B cell (primary cell): ENCODE results near the gene STOX2. TPM values are rescaled to one million over a fixed set of nuclear protein-coding genes. Genes with fewer than 3 reads are reported as not detected.

Source experiments
- ATAC-seq: fragments of 200-7000 bp; cut with Tn5 transposase; one replicate; pipeline ENCODE4 v1.10.0; 2021; ENCODE audit warnings: low read depth, mild to moderate bottlenecking, moderate number of reproducible peaks, moderate library complexity
- CTCF ChIA-PET: fragments of 350-600 bp; sonication (Branson Sonifier 250); formaldehyde crosslinking; loops from one replicate; lab custom pipeline; 2021; ENCODE audit warnings: antibody characterized with exemption, inconsistent platforms; lab: Charles Lee
- POLR2A ChIA-PET: fragments of 350-600 bp; sonication (Branson Sonifier 250); formaldehyde crosslinking; loops from one replicate; lab custom pipeline; 2021; ENCODE audit warnings: antibody characterized with exemption; lab: Charles Lee
- DNase-seq: peaks from one replicate; pipeline ENCODE4 v3.0.0; 2013
- H2AFZ ChIP-seq: 2 replicates; pipeline ENCODE4 v1.6.1; 2012; ENCODE audit warnings: mild to moderate bottlenecking, low read depth, low read length; ENCODE audit not compliant: insufficient read depth, poor library complexity, severe bottlenecking
- H3K27ac ChIP-seq, 2 donors: 1 replicate in 1 of 2; 2 replicates in 1 of 2; pipeline ENCODE4 v1.5.1; 2012 to 2013; ENCODE audit warnings: low read length in 2 of 2, mild to moderate bottlenecking in 2 of 2, moderate library complexity in 1 of 2
- H3K27me3 ChIP-seq, 4 experiments: fragments of 200-600 bp in 1 of 4; sonication (generic) in 1 of 4; replicated peaks in 1 of 4; 1 replicate in 2 of 4; 2 replicates in 2 of 4; pipeline versions ENCODE4 v1.6.1 to v1.7.0; 2013 to 2016; ENCODE audit warnings: low read length in 3 of 4, mild to moderate bottlenecking in 2 of 4, mixed read lengths in 1 of 4, moderate library complexity in 1 of 4; ENCODE audit not compliant: insufficient read depth in 4 of 4, control insufficient read depth in 3 of 4; ENCODE audit errors: control extremely low read depth in 1 of 4
- H3K36me3 ChIP-seq, 2 experiments: replicated peaks in 1 of 2; 1 replicate in 1 of 2; 2 replicates in 1 of 2; pipeline versions ENCODE4 v1.6.1 to v1.7.1; 2013; ENCODE audit warnings: low read length in 1 of 2; ENCODE audit not compliant: insufficient read depth in 2 of 2, control insufficient read depth in 1 of 2; ENCODE audit errors: control extremely low read depth in 1 of 2, extremely low read depth in 1 of 2
- H3K4me1 ChIP-seq, 2 donors: fragments of 200-600 bp in 1 of 2; sonication (generic) in 1 of 2; 1 replicate in 1 of 2; 2 replicates in 1 of 2; pipeline versions ENCODE4 v1.5.1 to v1.6.1; 2013 to 2017; ENCODE audit warnings: low read length in 2 of 2; ENCODE audit not compliant: control insufficient read depth in 2 of 2, insufficient read depth in 2 of 2
- H3K4me2 ChIP-seq: replicated peaks from 2 replicates; pipeline ENCODE3; 2012; ENCODE audit warnings: mild to moderate bottlenecking, low read depth, low read length; ENCODE audit not compliant: poor library complexity, severe bottlenecking
- H3K4me3 ChIP-seq, 5 experiments: fragments of 200-600 bp in 1 of 5; sonication (generic) in 1 of 5; 1 replicate in 3 of 5; 2 replicates in 2 of 5; pipeline versions ENCODE4 v1.5.1 to v1.7.0; 2011 to 2016; ENCODE audit warnings: low read length in 4 of 5, mild to moderate bottlenecking in 4 of 5, low read depth in 2 of 5, control low read depth in 1 of 5, moderate library complexity in 1 of 5; ENCODE audit not compliant: insufficient read depth in 1 of 5; ENCODE audit errors: control extremely low read depth in 1 of 5, extremely low read depth in 1 of 5
- H3K79me2 ChIP-seq: fragments of 200-600 bp; sonication (generic); one replicate; pipeline ENCODE4 v1.6.0; 2016; ENCODE audit warnings: low read length; ENCODE audit not compliant: control insufficient read depth, insufficient read depth
- H3K9ac ChIP-seq: fragments of 200-600 bp; sonication (generic); 2 replicates; pipeline ENCODE4 v1.6.1; 2017; ENCODE audit warnings: mild to moderate bottlenecking, low read length, moderate library complexity
- H3K9me3 ChIP-seq, 3 donors: one replicate each; pipeline versions ENCODE4 v1.6.1 to v1.7.1; 2013; ENCODE audit warnings: low read length in 2 of 3; ENCODE audit not compliant: control insufficient read depth in 2 of 3, insufficient read depth in 1 of 3; ENCODE audit errors: control extremely low read depth in 1 of 3
- H4K20me1 ChIP-seq: 2 replicates; pipeline ENCODE4 v1.6.0; 2012; ENCODE audit warnings: mild to moderate bottlenecking, low read length; ENCODE audit not compliant: insufficient read depth, control insufficient read depth, poor library complexity, severe bottlenecking
- H3K27ac Mint-ChIP-seq: one replicate; pipeline ENCODE4 v1.8.0; 2021; ENCODE audit warnings: mixed read lengths
- H3K27me3 Mint-ChIP-seq: one replicate; pipeline ENCODE4 v1.8.0; 2021; ENCODE audit warnings: mixed read lengths
- H3K4me1 Mint-ChIP-seq: one replicate; pipeline ENCODE4 v1.8.0; 2021; ENCODE audit warnings: mixed read lengths
- H3K4me3 Mint-ChIP-seq: one replicate; pipeline ENCODE4 v1.8.0; 2021; ENCODE audit warnings: mixed read lengths
- H3K9me3 Mint-ChIP-seq: one replicate; pipeline ENCODE4 v1.8.0; 2022; ENCODE audit warnings: mixed read lengths; ENCODE audit not compliant: insufficient read depth
- CTCF ChIP-seq: fragments of 200-600 bp; IDR thresholded peaks from one replicate; pipeline ENCODE4 v1.8.0; 2022; ENCODE audit warnings: antibody characterized with exemption, mild to moderate bottlenecking
- EZH2 ChIP-seq: IDR thresholded peaks from 2 replicates; pipeline ENCODE4 v1.6.1; 2012; ENCODE audit warnings: borderline replicate concordance, low read depth, mild to moderate bottlenecking, moderate library complexity, low read length; ENCODE audit not compliant: insufficient read depth, poor library complexity, severe bottlenecking
- WGBS: methylation state at CpG from one replicate; pipeline ENCODE4 v1.1.5; 2013; ENCODE audit warnings: missing lambda C conversion rate; ENCODE audit not compliant: insufficient coverage; 5-methylcytosine and 5-hydroxymethylcytosine counted together
- intact Hi-C: fragments of 100-400 bp; cut with micrococcal nuclease; formaldehyde crosslinking; loops from one replicate; pipeline ENCODE4 v1.10.0; 2022
- polyA plus RNA-seq: library from polyadenylated mRNA; depleted of rRNA; stranded (reverse); fragments of >200 nt; gene quantifications from 2 replicates; pipeline ENCODE4 v1.2.3, GENCODE V29; 2012
- total RNA-seq, 2 donors: library from RNA; stranded (reverse); fragments of 120-200 nt in 1 of 2; gene quantifications; 1 replicate in 1 of 2; 2 replicates in 1 of 2; pipeline versions ENCODE4 v1.2.3 to v1.2.4, GENCODE V29; 2013 to 2022

Gene STOX2
- total and polyA plus RNA-seq, 2 donors (not counting 1 experiment from before 2014, with no cell fraction given) = under 0.01 TPM; not detected in 1

GRCh38 chr4:183919141-183919540 lies 14.0 kb downstream of the STOX2 start:
- 87% methylated on average over 11 of the region's 12 CpGs for WGBS
- no peak overlapping the region for H3K4me3 ChIP-seq
- peaks cover 4% of the 10 kb centered on the region for H3K27me3 Mint-ChIP-seq
- H3K4me3 Mint-ChIP-seq = no peak overlapping the region
- H3K36me3 ChIP-seq = no peaks in the 10 kb centered on the region
- ChIA-PET POLR2A (no interaction called here), CTCF (interaction anchor here (0.6 kb wide), 1 partner anchor 776 kb away, joined by 3 read pairs; no protein-coding TSS in a partner anchor)
- H3K9ac ChIP-seq = no peak overlapping the region
- DNase-seq (no peak), ATAC-seq (no peak)
- peaks cover 4% of the 10 kb centered on the region for H3K9me3 Mint-ChIP-seq
- no peak overlapping the region for H3K27ac ChIP-seq
- no peak overlapping the region for H3K4me2 ChIP-seq
- H3K27ac Mint-ChIP-seq = no peak overlapping the region
- H3K27me3 ChIP-seq = no peaks in the 10 kb centered on the region
- H2AFZ ChIP-seq = no peak overlapping the region
- no peaks in the 10 kb centered on the region for H3K79me2 ChIP-seq
- peaks cover 0 to 3% (median 0%) of the 10 kb centered on the region in 3 donors for H3K9me3 ChIP-seq
- no peaks in the 10 kb centered on the region for H3K4me1 ChIP-seq
- intact Hi-C loops = no loop called here
- H4K20me1 ChIP-seq = no peaks in the 10 kb centered on the region
- H3K4me1 Mint-ChIP-seq = no peaks in the 10 kb centered on the region
- no peak for TF ChIP-seq EZH2
- no peak for TF ChIP-seq CTCF

- peaks cover 3% of the 10 kb centered on the region for H3K9me3 Mint-ChIP-seq
- no peaks in the 10 kb centered on the region for H3K27me3 ChIP-seq
- H3K27ac Mint-ChIP-seq = no peak overlapping the region
- no peaks in the 10 kb centered on the region for H3K4me1 Mint-ChIP-seq
- intact Hi-C loops = no loop called here
- ATAC-seq = no peak
- WGBS = 0% methylated on average over 1 of the region's 3 CpGs
- peaks cover 0 to 9% (median 0%) of the 10 kb centered on the region in 3 donors for H3K9me3 ChIP-seq
- H3K4me1 ChIP-seq = no peaks in the 10 kb centered on the region
- H3K4me3 ChIP-seq = no peak overlapping the region
- H3K9ac ChIP-seq = no peak overlapping the region
- no peak overlapping the region for H3K27ac ChIP-seq
- ChIA-PET CTCF (no interaction called here), POLR2A (no interaction called here)
- H4K20me1 ChIP-seq = no peaks in the 10 kb centered on the region
- H3K4me3 Mint-ChIP-seq = no peak overlapping the region
- no peak for DNase-seq
- H3K4me2 ChIP-seq = no peak overlapping the region
- H3K36me3 ChIP-seq = no peaks in the 10 kb centered on the region
- no peaks in the 10 kb centered on the region for H3K79me2 ChIP-seq
- TF ChIP-seq EZH2 (no peak), CTCF (no peak)
- H2AFZ ChIP-seq = no peak overlapping the region
- H3K27me3 Mint-ChIP-seq = peaks cover 4% of the 10 kb centered on the region
These were observed 15.4 kb downstream of the STOX2 start for GRCh38 chr4:183920512-183920911.
